CD8-positive, alpha-beta memory T cell (primary cell): Measurements from ENCODE around the gene GRM7. TPM values are rescaled to one million over a fixed set of nuclear protein-coding genes. Genes with fewer than 3 reads are reported as not detected.

Experiments used
- CTCF ChIA-PET: fragments of 350-600 bp; sonication (Branson Sonifier 250); formaldehyde crosslinking; loops from one replicate; lab custom pipeline; 2021; ENCODE audit warnings: antibody characterized with exemption; lab: Charles Lee
- POLR2A ChIA-PET: fragments of 350-600 bp; sonication (Branson Sonifier 250); formaldehyde crosslinking; loops from one replicate; lab custom pipeline; 2021; ENCODE audit warnings: antibody characterized with exemption; lab: Charles Lee
- DNase-seq, 5 donors: peaks; one replicate each; pipeline versions ENCODE4 v3.0.0 to v3.0.0-alpha.2; 2020 to 2022; ENCODE audit warnings: mixed read lengths in 1 of 5
- H3K27ac ChIP-seq: one replicate; pipeline ENCODE4 v1.7.0; 2013; ENCODE audit warnings: low read depth, mild to moderate bottlenecking, low read length, moderate library complexity
- H3K27me3 ChIP-seq: 2 replicates; pipeline ENCODE4 v1.7.0; 2013; ENCODE audit warnings: low read length, mild to moderate bottlenecking; ENCODE audit not compliant: insufficient read depth, poor library complexity, severe bottlenecking
- H3K36me3 ChIP-seq: 2 replicates; pipeline ENCODE4 v1.7.0; 2013; ENCODE audit warnings: mild to moderate bottlenecking, low read length, moderate library complexity; ENCODE audit not compliant: insufficient read depth
- H3K4me1 ChIP-seq: 2 replicates; pipeline ENCODE4 v1.7.0; 2013; ENCODE audit warnings: mild to moderate bottlenecking, low read length, moderate library complexity; ENCODE audit not compliant: insufficient read depth
- H3K4me3 ChIP-seq: 2 replicates; pipeline ENCODE4 v1.7.0; 2013; ENCODE audit warnings: mild to moderate bottlenecking, low read length
- H3K9me3 ChIP-seq: 2 replicates; pipeline ENCODE4 v1.7.0; 2013; ENCODE audit warnings: mild to moderate bottlenecking, low read length
- H3K27ac Mint-ChIP-seq, 8 donors: one replicate each; pipeline ENCODE4 v1.8.0; 2020 to 2021; ENCODE audit warnings: mixed read lengths in 8 of 8, mild to moderate bottlenecking in 6 of 8, inconsistent platforms in 3 of 8, moderate library complexity in 3 of 8
- H3K27me3 Mint-ChIP-seq, 2 donors: one replicate each; pipeline ENCODE4 v1.8.0; 2020 to 2021; ENCODE audit warnings: mixed read lengths in 2 of 2, mild to moderate bottlenecking in 1 of 2, moderate library complexity in 1 of 2
- H3K36me3 Mint-ChIP-seq, 3 donors: one replicate each; pipeline ENCODE4 v1.8.0; 2020 to 2021; ENCODE audit warnings: mixed read lengths in 3 of 3, inconsistent platforms in 1 of 3, mild to moderate bottlenecking in 1 of 3
- H3K4me1 Mint-ChIP-seq, 3 donors: one replicate each; pipeline ENCODE4 v1.8.0; 2020 to 2021; ENCODE audit warnings: mixed read lengths in 3 of 3, inconsistent platforms in 1 of 3, mild to moderate bottlenecking in 1 of 3
- H3K4me3 Mint-ChIP-seq, 7 donors: one replicate each; pipeline ENCODE4 v1.8.0; 2020 to 2021; ENCODE audit warnings: mixed read lengths in 7 of 7, mild to moderate bottlenecking in 6 of 7, moderate library complexity in 4 of 7, inconsistent platforms in 2 of 7
- H3K9me3 Mint-ChIP-seq, 5 donors: one replicate each; pipeline ENCODE4 v1.8.0; 2020 to 2022; ENCODE audit warnings: mixed read lengths in 5 of 5, mild to moderate bottlenecking in 3 of 5, moderate library complexity in 2 of 5, inconsistent platforms in 1 of 5
- polyA plus RNA-seq: library from polyadenylated mRNA; unstranded; fragments of 300-500 nt; fragmentation: Illumina TruSeq; gene quantifications from one replicate; pipeline ENCODE4 v1.2.3, GENCODE V29; 2021
- total RNA-seq, 2 experiments: library from RNA; stranded (reverse); gene quantifications; one replicate each; pipeline ENCODE4 v1.2.3, GENCODE V29; 2021

GRM7 gene
- total and polyA plus RNA-seq, 3 experiments from 2014 or later, result not detected

- no peaks in the 10 kb centered on the region for H3K36me3 ChIP-seq
- CTCF ChIA-PET, result no interaction called here
These were observed 686.9 kb downstream of the GRM7 start for GRCh38 chr3:7547826-7548225.

GRCh38 chr3:7562892-7563291 lies 702.0 kb downstream of the GRM7 start:
- Histone ChIP-seq H3K4me3 (no peak overlapping the region), H3K36me3 (no peaks in the 10 kb centered on the region), H3K27ac (no peak overlapping the region), H3K27me3 (no peaks in the 10 kb centered on the region), H3K9me3 (no peaks in the 10 kb centered on the region), H3K4me1 (no peaks in the 10 kb centered on the region)
- no peak for DNase-seq
- Mint-ChIP-seq H3K4me1 (no peaks in the 10 kb centered on the region), H3K36me3 (no peaks in the 10 kb centered on the region), H3K27me3 (peaks cover 0 to 1% of the 10 kb centered on the region in 2 donors), H3K27ac (no peak overlapping the region), H3K4me3 (no peak overlapping the region), H3K9me3 (peaks cover 0 to 2% (median under 1%) of the 10 kb centered on the region in 5 donors)
- POLR2A ChIA-PET, result no interaction called here
- CTCF ChIA-PET, result no interaction called here

More at GRCh38 chr3:7547826-7548225, 686.9 kb downstream of the GRM7 start:
- Mint-ChIP-seq H3K36me3 (no peaks in the 10 kb centered on the region), H3K27ac (no peak overlapping the region), H3K9me3 (peaks cover 2 to 16% (median 11%) of the 10 kb centered on the region in 5 donors), H3K4me3 (no peak overlapping the region), H3K4me1 (no peaks in the 10 kb centered on the region), H3K27me3 (no peaks in the 10 kb centered on the region)
- no peak overlapping the region for H3K27ac ChIP-seq
- no peaks in the 10 kb centered on the region for H3K27me3 ChIP-seq
- no peaks in the 10 kb centered on the region for H3K4me1 ChIP-seq
- no peak for DNase-seq
- POLR2A ChIA-PET, result no interaction called here
- H3K4me3 ChIP-seq, result no peak overlapping the region
- no peaks in the 10 kb centered on the region for H3K9me3 ChIP-seq

DNA sequence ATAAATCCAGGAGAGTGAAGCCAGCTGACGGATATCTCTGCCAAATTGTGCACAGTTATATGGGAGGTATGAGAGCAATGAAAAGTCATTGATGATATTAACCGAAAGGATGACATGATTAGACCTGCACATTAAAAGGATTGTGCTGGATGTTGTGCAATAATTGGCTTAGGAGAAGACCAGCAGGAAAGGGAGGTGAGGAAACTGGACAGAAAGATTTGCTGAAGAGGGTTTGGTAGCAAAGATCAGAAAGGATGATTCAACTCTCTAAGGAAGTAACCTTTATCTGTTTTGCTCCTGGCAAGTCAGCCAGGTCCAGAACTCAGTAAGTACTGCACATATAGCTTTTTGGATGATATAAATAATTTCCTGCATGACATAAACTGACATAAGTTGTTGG lies 704.7 kb downstream of the GRM7 start:
- H3K36me3 Mint-ChIP-seq, result no peaks in the 10 kb centered on the region
- H3K27ac Mint-ChIP-seq, result no peak overlapping the region
- H3K4me3 ChIP-seq, result no peak overlapping the region
- H3K4me1 ChIP-seq, result no peaks in the 10 kb centered on the region
- no peaks in the 10 kb centered on the region for H3K36me3 ChIP-seq
- no peak overlapping the region for H3K27ac ChIP-seq
- no peaks in the 10 kb centered on the region for H3K9me3 ChIP-seq
- H3K27me3 Mint-ChIP-seq, result no peaks in the 10 kb centered on the region
- no peaks in the 10 kb centered on the region for H3K4me1 Mint-ChIP-seq
- H3K4me3 Mint-ChIP-seq, result no peak overlapping the region
- no peaks in the 10 kb centered on the region for H3K27me3 ChIP-seq
- ChIA-PET CTCF (no interaction called here), POLR2A (no interaction called here)
- DNase-seq, result no peak
- H3K9me3 Mint-ChIP-seq, result peaks cover 0 to 11% (median 3%) of the 10 kb centered on the region in 5 donors

DNA sequence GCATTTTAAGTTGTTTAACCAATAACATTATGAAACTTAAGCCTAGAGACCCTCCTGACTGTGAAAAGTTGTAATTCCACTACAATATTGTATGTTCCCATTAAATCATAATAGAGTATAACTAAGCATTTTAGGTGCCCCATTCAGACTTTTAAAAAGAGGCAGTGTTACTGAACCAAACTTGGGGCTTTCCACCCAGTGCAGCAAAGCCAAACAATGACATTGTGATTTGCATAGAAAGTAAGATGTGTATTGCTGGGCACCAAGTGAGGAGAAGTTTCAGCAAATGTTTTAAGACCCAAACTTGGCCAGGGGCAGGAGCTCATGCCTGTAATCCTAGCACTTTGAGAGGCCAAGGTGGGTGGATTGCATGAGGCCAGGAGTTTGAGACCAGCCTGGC lies 706.2 kb downstream of the GRM7 start:
- POLR2A ChIA-PET, result no interaction called here
- DNase-seq, result no peak
- Mint-ChIP-seq H3K27ac (no peak overlapping the region), H3K36me3 (no peaks in the 10 kb centered on the region), H3K27me3 (no peaks in the 10 kb centered on the region), H3K9me3 (peaks cover 3 to 16% (median 7%) of the 10 kb centered on the region in 5 donors), H3K4me3 (no peak overlapping the region), H3K4me1 (no peaks in the 10 kb centered on the region)
- Histone ChIP-seq H3K36me3 (no peaks in the 10 kb centered on the region), H3K4me3 (no peak overlapping the region), H3K27me3 (no peaks in the 10 kb centered on the region), H3K9me3 (no peaks in the 10 kb centered on the region), H3K4me1 (no peaks in the 10 kb centered on the region), H3K27ac (no peak overlapping the region)
- CTCF ChIA-PET, result no interaction called here

- Mint-ChIP-seq H3K27ac (no peak overlapping the region), H3K36me3 (no peaks in the 10 kb centered on the region), H3K9me3 (peaks cover 3 to 16% (median 10%) of the 10 kb centered on the region in 5 donors), H3K27me3 (no peaks in the 10 kb centered on the region), H3K4me3 (no peak overlapping the region), H3K4me1 (no peaks in the 10 kb centered on the region)
- DNase-seq, result no peak
- H3K27me3 ChIP-seq, result no peaks in the 10 kb centered on the region
- no peak overlapping the region for H3K27ac ChIP-seq
- H3K9me3 ChIP-seq, result no peaks in the 10 kb centered on the region
- H3K36me3 ChIP-seq, result no peaks in the 10 kb centered on the region
- H3K4me1 ChIP-seq, result no peaks in the 10 kb centered on the region
- CTCF ChIA-PET, result no interaction called here
- POLR2A ChIA-PET, result no interaction called here
- no peak overlapping the region for H3K4me3 ChIP-seq
These were observed 707.7 kb downstream of the GRM7 start for GRCh38 chr3:7568526-7569184.

DNA sequence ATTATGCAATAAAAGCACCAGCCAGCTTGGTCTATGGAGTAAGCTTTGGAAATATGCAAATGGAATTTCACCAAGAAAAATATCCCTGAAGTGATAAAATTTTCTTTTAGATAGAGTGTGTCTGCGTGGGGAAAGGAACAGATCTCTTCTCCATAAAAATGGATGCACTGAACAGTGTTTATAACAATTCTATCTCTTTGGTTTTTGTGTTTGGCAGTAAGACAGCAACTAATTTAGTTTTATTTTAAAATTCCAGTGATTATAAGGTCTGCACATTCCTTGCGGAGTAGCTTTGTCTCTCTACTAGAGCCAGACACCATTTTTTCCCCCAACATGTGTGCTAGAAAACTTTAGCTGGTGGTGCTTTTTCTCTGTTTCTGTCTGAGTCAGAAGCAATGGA lies 712.4 kb downstream of the GRM7 start:
- peaks cover 3 to 15% (median 7%) of the 10 kb centered on the region in 5 donors for H3K9me3 Mint-ChIP-seq
- H3K4me1 Mint-ChIP-seq, result no peaks in the 10 kb centered on the region
- H3K9me3 ChIP-seq, result no peaks in the 10 kb centered on the region
- no peaks in the 10 kb centered on the region for H3K36me3 Mint-ChIP-seq
- CTCF ChIA-PET, result no interaction called here
- no peak overlapping the region for H3K4me3 ChIP-seq
- H3K27me3 Mint-ChIP-seq, result no peaks in the 10 kb centered on the region
- no peaks in the 10 kb centered on the region for H3K4me1 ChIP-seq
- H3K4me3 Mint-ChIP-seq, result no peak overlapping the region
- H3K27me3 ChIP-seq, result no peaks in the 10 kb centered on the region
- no peak overlapping the region for H3K27ac ChIP-seq
- DNase-seq, result no peak
- H3K36me3 ChIP-seq, result no peaks in the 10 kb centered on the region
- POLR2A ChIA-PET, result no interaction called here
- H3K27ac Mint-ChIP-seq, result no peak overlapping the region

GRCh38 chr3:7574435-7574834 lies 713.5 kb downstream of the GRM7 start:
- Mint-ChIP-seq H3K4me1 (no peaks in the 10 kb centered on the region), H3K27ac (no peak overlapping the region), H3K27me3 (no peaks in the 10 kb centered on the region), H3K9me3 (peaks cover 0 to 15% (median 7%) of the 10 kb centered on the region in 5 donors), H3K4me3 (no peak overlapping the region), H3K36me3 (no peaks in the 10 kb centered on the region)
- no peak overlapping the region for H3K27ac ChIP-seq
- H3K27me3 ChIP-seq, result no peaks in the 10 kb centered on the region
- H3K9me3 ChIP-seq, result no peaks in the 10 kb centered on the region
- no peaks in the 10 kb centered on the region for H3K36me3 ChIP-seq
- H3K4me3 ChIP-seq, result no peak overlapping the region
- POLR2A ChIA-PET, result no interaction called here
- CTCF ChIA-PET, result no interaction called here
- DNase-seq, result no peak
- no peaks in the 10 kb centered on the region for H3K4me1 ChIP-seq

GRCh38 chr3:7576071-7576470 lies 715.2 kb downstream of the GRM7 start:
- Histone ChIP-seq H3K27ac (no peak overlapping the region), H3K36me3 (no peaks in the 10 kb centered on the region), H3K4me3 (no peak overlapping the region), H3K27me3 (no peaks in the 10 kb centered on the region), H3K4me1 (no peaks in the 10 kb centered on the region), H3K9me3 (no peaks in the 10 kb centered on the region)
- no peaks in the 10 kb centered on the region for H3K4me1 Mint-ChIP-seq
- no peak overlapping the region for H3K4me3 Mint-ChIP-seq
- peaks cover 0 to 15% (median 5%) of the 10 kb centered on the region in 5 donors for H3K9me3 Mint-ChIP-seq
- no peak for DNase-seq
- H3K27me3 Mint-ChIP-seq, result peaks cover 0 to 2% of the 10 kb centered on the region in 2 donors
- H3K36me3 Mint-ChIP-seq, result no peaks in the 10 kb centered on the region
- CTCF ChIA-PET, result no interaction called here
- POLR2A ChIA-PET, result no interaction called here
- H3K27ac Mint-ChIP-seq, result no peak overlapping the region
